HUDEP-2 (cell line): ENCODE measurements around the gene RHBG.
A peak's percentile ranks its signal among the peaks of the same experiment; 100 is the strongest.

ENCODE experiments used
- DNase-seq, 76 experiments: peaks; one replicate each; lab custom pipeline; 2025; ENCODE audit not compliant: unreplicated experiment in 76 of 76; lab: John Stamatoyannopoulos, UW

Gene RHBG

DNA sequence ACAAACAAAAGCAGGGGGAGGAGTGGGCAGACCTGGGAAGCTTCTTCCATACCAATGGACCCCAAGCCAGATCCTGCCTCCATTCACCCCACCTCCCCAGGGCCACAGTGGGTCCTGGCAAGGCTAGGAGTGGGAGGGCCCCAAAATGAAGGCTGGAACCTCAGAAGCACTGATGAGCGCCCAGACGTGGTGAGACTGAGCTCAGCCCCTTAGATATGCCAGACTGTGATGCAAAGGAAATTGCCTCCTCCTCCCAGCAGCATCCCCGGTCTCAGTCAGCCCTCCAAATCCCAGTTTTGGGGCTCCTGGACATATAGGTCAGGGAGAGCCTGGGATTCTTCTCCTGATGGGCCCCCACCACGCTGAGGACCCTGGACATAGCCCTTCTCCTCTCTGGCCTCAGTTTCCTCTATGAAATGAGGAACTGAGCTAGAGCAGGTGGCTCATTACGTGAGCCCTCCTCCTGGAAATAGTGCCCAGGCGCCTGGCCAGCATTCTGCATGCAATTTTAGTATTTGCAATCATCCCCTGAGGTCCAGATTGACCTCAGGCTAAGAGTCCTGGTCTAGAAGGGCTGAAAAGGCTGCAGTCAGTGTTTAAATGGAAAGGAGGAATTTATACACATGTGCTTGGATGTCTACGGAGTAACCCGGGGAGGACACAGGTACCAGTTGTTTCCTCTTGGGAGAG lies 33.5 kb downstream of the RHBG start:
- no peak for DNase-seq

DNA sequence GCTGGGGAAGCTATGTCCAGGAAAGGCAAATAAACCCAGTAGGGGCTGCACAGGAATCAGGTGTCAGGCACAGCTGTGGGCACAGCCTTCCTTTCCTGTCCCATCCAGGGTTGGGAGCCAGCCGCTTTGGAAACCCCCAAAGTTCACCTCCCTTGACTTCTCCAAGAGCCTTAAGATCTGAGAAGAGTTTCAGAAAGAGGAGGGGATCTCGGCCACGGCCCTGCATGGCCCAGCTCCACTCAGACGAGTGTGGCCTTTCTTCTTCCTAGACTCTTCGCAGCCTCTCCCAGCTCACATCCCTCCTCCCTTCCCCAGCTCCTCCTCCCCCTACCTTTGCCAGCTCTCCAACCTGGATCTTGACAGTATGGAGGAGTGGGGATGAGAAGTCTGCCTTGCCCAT lies 36.7 kb downstream of the RHBG start:
- no peak for DNase-seq

DNA sequence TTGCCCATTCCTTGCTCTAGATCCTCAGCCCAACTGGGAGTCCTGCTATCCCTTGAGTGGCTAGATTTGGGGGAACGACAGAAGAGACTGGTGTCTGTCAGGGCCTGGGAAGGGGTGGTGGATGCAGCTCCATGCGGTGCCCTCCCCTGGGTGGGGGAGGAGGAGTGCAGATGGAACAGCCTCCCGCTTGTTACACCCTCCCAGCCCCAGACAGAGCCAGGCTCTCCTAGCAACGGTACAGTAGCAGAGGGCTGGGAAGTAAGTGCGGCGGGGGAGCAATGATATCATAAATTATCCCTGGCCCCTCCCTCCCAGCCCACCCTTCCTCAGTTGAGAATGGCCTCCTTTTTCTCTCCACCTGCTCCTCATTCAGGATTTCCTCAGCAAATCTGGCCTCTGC lies 37.2 kb downstream of the RHBG start:
- DNase-seq, result no peak

DNA sequence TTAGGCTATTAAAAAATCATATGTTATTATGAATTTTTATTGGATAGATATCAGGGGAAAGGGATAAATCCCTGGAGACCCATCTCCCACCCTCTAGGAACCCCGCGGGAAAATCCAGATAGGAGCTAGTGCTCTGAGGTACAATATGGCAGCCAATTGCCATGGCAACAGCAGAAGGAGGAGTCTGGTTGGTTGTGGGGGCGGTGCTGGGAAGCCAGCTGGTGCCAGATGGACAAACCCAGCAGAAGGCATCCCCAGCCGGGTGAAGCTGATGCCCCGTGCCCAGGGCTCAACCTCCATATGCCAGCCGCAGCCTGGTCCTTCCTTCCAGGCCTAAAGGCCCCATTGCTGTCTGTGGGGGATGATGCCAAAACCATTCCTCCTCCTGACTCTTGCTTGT lies 38.3 kb downstream of the RHBG start:
- DNase-seq, result no peak

DNA sequence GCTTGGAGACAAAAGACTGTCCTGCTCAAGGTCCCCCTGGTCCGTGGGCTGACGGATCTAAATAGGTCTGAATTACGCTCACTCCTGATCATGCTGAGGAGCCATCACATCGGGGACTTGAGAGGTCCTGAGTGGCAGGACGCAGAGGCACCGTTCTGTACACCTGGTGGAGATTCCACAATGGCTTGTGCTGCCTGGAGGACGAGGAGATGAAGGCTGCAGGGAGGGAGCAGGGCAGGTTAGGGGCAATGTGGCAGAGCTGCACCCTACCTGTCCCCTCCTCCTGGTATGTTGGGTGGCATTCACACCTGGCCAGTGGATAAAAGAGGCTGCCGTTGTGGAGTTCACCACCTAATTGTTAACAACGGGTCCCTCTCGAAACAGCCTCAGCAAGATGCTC lies 38.7 kb downstream of the RHBG start:
- DNase-seq, result no peak

DNA sequence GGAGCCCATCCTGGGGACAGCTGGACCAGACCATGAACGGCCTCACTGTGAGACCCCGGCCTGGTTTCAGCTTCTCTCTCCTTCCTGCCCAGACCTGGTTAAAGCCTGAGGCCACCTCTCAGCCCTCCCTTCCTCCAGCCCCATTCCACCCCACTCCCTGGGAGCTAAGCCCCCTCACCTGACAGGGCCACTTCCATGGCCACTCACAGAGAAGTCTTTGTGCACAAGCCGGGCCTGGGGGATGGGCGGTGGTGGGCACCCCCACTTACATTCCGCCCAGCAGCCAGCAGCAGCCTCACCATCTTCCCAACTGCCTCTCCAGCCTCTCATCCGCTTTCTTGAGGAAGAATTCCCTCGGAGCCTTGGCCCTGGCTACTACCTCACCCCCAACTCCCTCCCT lies 40.4 kb downstream of the RHBG start:
- no peak for DNase-seq

DNA sequence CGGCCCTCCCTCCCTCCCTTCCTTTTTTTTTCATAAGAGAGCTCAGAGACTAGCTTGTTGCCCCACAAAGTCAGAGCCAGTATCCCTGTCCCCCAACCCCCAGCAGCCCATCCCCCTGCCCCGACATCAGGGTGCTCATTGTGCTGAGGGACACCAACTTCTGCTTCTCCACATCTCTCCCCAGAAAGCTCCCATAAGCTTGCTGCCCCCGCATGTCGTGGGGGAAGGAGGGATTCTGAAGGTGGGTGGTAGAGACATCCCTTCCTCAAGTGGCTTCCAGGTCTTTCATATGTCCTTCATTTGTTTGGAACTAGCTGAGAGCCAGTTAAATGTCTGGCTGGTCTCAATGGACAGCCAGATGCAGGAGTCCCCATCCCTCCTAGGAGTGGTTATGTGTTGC lies 41.2 kb downstream of the RHBG start:
- no peak for DNase-seq

DNA sequence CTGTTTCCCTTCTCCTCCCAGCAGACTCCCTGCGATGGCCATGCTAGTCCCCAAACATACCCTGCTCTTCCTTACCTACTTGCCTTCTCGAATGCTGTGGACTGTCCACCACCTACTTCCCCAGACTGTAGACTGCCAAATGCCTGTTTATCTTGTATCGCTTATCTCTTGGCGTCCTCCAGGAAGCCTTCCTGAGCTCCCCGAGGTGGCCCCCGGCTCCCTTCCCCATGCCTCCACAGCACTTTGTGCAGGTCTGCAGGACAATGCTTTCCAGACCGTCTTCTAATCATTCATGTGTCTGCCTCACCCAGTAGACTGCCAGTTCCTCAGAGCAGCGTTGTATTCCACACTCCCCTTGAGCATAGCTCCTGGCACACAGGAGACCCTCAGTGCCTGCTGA lies 41.7 kb downstream of the RHBG start:
- DNase-seq, result no peak

DNA sequence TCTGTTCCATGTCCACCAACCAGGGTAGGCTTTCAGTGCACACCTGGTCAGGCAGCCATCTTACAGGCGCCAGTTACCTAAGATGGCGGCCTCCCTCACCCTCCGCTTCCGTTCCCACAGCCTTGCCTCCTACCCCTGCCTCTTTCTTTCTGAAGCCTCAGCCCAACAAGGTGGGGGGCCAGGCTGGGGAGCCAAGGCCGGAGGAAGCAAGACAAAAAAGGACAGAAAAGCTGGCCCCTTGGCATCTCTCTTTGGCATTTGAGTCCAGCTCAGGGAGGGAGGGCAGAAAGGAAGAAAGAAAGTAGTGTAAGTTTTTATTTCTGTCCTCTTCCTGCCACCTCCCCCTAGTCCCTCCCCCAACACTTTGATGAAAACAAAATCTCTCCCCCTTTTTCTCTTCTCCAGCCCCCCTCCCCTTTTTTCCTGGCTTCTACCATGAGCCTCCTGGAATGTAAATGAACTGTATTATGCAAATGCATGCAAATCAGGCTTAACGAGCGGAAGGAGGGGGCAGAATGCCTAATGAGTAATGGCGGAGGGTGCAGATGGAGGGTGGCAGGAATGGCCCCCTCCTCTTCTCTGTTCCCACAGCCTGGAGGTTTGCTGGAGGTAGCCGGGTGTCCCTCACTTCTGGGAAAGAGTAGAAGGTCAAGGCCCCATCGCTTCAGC lies 43.8 kb downstream of the RHBG start:
- no peak for DNase-seq

DNA sequence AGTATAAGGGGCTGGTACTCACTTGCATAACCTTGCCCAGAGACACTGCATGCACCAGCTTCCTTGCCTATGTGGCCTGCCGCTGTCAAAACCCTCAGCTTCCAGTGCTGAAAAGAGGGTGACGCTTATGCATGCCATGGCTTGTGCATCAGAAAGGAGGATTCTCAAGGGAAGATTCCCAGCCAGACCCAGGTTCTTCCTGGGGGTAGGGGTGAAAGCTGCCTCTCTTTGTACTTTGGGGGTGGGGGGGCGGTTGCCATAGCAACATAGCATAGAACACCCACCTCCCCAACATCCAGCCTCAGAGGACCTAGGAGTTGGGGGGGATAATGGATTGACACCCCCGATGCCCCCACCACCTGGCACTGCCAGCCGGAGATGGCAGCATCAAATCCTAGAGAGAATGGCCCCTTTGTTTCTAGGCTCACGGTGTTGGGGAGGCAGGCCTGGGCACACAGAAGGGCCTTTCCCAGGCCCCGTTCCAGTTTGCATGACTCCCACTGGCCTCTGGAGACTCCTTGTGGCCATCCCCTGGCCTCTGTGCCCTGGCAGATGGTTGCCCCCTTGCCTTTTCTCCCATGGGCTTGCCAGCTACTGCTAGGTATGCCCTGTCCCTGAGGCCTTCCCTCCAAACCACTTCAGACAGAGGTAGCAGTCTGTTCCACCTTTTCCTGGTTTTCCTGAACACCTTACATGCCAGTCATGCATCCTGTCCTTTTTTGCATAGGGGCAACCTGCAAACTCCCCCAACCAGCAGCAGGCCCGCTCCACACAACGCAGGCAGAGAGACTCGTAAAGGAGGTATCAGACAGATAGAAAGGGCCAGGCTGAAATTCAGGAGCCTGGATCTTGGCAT lies 44.6 kb downstream of the RHBG start:
- DNase-seq, result no peak

DNA sequence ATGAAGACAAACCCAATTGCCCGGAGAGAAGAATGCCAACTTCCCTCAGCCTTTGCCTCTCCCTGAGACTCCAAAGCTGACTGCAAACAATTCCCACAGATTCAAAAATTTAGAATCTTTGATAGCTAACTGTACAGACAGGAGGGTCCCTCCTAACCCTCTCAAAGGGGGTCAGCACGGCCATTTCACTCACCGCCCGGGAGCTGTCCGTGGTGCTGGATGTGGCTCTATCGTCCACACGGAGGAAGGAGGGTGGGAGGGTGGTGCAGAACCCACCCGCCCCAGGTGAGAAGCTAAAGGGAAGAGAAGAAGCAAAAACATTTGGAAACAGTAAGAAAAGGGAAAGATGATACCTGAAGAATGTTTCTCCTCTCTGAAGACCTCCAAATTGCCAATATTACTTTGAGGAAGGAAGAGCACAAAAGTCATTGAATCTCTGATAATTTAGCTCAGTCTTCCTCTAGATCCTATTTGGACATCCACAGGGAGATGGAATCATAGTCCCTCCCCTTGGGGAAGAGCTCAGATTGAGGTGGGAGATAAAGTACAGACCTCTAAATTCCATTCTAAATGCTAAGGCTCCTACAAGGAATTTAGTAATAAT lies 45.6 kb downstream of the RHBG start:
- DNase-seq, result peak in 4 of 76 experiments; percentile 10 to 15 (median 12)

DNA sequence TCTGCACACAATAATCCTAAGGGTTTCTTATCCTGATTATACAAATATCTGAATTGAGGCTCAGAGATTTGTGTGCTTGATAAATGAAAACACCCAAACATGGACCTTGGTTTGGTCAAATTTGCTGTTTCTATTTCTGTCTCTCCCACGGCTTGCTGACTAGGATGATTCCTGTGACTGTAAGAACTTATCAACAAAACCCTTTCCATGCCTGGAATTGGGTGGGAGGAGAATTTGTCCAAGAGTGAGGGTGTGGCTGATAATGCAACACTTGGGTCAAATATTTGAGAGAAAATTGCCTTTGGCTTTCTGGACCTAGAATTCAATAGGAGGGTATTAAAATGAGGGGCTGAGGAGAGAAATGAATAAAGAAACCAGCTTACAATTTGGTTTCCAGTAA lies 48.0 kb downstream of the RHBG start:
- no peak for DNase-seq

DNA sequence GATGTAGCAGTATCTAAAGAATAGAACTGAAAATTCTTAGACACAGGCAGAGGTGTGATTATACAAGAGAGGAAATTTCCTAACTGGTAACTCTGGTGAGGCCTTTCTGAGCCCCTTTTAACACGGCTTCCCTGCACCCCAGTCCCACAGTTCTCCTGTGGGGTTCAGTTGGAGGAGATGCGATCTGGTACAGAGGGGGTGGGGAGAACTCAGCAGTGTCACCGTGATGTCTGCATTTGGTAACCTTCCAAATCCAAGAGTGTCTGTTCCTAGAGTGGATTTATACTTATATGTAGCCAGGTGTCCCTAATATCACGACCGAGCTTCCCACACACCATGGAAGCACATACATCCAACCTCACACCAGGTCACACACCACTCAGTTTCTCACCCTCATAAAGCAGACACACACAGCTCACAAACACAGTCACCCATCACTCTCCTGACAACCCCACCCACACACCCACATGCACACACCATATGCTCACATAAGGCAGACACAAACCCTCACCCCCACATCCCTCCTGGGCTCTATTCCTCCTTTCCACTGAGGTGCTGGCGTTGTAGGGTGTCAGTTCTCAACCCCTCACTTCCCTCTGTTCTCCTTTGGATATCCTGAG lies 48.5 kb downstream of the RHBG start:
- DNase-seq, result no peak

DNA sequence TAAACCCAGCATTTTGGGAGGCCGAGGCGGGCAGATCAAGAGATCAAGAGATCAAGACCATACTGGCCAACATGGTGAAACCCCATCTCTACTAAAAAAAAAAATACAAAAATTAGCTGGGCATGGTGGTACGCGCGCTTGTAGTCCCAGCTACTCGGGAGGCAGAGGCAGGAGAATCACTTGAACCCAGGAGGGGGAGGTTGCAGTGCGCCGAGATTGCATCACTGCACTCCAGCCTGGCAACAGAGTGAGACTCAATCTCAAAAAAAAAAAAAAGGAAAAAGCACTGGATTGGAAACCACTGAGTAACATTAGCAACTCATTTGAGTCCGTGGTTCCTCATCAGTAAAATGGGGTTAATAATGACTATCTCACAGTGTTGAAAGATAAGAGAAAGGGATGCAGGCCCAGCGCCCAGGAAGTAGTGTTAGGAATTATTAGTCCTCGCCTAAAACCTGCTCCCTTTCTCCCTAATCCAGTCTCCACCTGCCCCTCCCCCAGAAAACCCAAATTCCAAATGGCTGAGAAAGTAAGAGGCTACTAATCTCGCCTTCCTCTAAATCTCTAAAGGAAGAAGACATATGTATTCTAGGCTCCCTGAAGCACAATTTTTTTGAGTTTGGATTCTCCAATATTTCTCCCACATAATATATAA lies 49.5 kb downstream of the RHBG start:
- DNase-seq, result no peak

DNA sequence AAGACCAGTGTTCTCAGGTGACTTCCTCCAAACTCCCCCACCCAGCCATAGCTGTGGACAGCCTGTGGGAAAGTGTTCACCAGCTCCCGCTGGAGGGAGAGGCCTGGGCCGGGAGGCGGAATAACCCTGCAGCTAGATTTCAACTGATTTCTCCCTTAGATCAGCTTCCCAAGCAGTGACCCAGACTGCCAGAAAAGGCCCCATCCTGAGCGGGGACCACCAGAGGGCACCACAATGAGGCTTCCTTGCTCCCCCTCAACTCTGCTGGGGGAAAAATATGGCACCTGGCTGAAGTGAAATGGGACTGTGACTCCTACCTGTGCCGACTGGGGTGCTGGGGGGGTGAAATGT lies 50.8 kb downstream of the RHBG start:
- DNase-seq, result peak in 2 of 76 experiments; percentile 11 to 25

DNA sequence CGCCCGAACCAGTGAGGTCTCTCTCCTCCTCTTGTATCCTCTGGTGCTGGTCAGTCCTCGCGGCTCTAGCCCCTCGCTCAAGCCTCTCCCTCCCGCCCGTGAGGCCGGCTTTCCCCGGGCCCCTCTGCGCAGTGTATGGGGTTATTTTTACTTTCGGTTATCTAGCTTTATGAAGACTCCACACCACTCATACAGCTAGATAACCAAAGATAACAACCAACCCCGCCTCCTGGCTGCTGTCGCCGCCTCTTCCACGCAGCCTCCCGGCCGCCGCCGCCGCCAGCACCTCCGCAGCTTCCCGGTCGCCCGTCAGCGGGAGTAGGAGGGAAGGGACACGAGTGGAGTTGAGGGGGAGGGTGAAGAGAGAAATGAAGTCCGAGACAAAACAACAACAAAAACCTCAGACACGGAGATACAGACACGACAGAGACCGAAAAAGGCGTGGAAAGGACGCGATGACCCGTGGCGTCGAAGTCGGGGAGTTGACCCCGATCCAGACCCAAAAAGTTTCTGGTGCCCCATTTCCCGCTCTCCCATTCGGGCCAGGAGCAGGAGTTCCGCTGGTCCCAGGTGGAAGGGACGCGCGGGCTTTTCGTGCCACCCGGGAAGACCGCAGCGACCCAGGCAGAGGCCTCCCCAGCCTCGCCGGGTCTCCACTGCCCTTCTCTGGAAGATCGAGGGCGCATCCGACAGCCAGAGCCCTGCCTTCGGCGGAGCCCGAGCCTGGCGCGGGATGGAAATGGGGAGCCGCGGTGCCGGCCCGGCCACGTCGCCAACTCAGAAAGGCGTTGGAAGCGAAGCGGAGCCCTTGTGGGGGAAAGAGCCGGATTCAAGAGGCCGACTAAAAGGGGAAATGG lies 51.4 kb downstream of the RHBG start:
- DNase-seq, result peak in 1 of 76 experiments; percentile 11

DNA sequence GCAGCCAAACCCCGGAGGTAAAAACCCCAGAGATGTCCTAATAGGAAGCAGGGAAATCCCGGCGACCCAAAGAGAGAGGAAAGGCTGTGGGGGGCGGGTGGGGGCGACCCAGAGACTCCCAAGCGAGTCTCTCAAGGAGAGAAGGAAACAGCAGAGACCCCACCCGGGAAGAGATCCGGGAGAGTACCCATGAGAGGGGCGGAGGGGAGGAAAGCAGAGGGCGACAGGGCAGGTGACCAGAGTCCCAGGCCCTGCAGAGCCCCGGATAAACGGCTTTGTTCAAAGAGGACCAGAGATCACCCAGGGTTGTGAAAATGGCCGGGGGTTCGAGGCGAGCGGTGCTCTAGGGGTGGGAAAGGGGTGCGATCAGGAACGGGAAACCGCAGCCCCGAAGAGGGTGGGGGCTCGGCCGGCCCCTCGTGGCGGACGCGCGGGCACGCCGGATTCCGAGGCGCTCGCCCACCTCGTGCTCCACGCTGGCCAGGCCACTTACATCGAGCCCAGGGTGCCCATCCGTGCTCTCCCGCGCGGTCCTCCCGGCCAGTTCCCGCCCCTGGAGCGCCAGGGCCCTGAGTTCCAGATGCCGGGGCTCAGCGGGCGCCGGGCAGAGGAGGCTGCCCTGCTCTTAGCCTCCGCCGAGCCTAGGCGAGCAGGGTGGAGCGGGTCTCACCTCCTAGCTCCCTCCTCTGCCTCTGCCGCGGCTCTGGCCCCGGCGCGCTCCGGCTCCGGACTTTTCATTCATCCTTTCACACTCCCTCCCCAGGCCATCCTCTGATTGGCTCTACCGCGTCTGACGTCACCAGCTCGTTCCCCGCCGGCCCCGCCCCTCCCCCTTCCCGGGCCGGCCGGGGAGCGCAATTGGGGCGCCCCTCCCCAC lies 52.3 kb downstream of the RHBG start:
- DNase-seq, result peak in 52 of 76 experiments; percentile 6 to 67 (median 40)

DNA sequence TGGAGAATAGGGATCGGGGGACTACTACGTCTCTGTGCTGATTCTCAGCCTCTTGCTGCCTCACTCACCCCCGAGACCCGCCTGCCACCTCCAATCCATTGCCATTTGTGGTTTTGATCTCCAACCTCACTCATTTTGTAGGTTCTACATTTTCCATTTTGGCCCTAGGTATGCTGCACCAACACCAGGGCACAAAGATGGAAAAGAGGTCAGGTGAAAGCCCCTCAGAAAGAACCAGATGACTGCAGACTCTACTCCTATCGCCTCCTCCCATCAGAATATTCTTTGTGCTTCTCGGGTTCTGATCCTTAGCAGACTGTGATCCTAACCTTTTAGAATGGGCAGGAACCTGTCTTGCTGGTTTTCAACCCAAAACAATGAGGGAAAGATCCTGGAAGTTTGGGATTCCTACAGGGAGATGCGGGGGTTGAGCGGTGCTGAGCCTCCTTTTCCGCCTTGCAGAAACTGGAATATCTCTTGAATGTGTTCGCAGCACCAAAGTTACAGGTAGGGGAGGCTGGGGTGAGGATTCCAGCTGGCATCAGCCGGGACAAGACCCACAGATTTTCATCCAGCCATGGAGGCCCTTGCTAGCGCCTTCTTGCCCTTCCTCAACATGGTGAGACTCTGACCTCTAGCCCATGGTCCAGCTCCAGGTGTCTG lies 53.1 kb downstream of the RHBG start:
- DNase-seq, result no peak
